HG03060 (cell line): ENCODE results near the gene SPIC.
"Not testable (repeated sequence)": the region's sequence is repeated elsewhere in the genome, so short reads cannot be mapped to it uniquely, and the experiment has no call there.

Experiments
- ATAC-seq: cut with Tn5 transposase; IDR thresholded peaks from one replicate; pipeline ENCODE4 v1.9.1; 2021; ENCODE audit warnings: low read depth, moderate number of reproducible peaks; ENCODE audit not compliant: unreplicated experiment

Gene SPIC

DNA sequence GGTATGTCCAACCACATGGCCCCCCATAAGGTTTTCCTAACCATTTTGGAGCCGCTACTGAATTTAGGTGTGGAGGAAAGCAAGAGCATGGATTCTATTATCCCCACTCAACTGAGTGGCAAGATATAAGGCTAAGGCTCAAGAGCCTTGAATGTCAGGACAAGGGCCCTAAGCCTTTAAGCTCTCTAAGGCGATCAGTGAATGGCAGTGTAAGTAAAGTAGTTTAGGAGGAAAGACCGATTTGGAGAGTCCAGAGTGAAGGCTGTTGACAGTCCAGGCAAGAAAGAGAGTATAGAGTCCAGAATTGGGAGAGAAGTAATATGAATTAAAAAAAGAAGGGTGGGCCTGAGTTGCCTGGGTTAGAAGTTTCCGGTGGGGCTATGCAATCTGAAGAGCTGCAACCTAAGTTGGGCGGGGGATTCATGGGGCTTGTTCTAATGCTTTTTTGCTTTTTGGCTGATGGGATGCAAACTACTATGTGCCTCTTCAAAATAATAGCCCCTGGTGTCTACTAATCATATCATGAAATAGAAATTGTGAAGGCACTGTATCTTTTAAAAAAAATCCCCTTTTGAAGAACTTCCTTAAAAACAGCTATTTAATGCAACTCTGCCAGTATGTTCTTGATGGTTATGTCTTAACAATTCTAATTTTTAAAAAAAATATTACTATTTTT, at the start of gene SPIC:
SPIC (plus strand) TSS at position 626 of the 676 bp plus-strand sequence. CDS start 1,569 bp downstream, outside the sequence.
- ATAC-seq: no peak

DNA sequence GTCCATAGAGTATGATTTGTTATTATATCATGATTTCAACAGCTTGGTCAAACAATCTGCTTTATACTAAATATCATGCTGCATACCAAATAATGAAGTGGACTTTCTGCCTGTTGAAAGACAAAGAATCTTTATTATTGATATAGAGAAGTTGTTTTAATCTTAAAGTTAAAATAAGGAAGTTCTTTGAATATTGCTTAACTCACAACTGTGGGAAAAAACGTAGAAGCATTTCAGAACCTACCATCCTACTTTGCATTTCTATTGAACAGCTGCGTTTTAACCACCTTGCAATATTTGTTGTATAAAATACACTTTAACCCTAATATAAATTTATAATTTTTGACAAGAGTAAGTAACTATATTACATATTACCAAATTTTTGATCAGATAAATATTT, 44.7 kb upstream of the SPIC start:
- ATAC-seq: no peak

DNA sequence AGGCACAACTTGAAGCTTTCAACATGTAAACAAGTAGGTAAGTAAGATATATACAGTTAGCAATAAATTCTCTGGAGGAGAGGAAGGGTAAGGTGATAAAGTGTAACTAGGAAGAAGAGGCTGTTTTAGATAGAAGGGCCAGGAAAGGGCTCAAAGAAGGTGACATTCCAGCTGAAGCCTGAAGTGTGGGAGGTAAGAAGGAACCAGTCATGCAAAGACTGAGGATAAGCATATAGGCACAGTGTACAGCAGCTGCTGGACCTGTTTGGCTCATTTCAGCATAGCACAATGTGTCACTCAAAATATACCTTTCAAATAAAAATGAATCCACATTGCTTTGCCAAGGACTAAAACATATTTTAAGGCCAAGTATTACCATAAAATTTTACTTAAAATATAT, 39.0 kb upstream of the SPIC start:
- ATAC-seq: no peak

DNA sequence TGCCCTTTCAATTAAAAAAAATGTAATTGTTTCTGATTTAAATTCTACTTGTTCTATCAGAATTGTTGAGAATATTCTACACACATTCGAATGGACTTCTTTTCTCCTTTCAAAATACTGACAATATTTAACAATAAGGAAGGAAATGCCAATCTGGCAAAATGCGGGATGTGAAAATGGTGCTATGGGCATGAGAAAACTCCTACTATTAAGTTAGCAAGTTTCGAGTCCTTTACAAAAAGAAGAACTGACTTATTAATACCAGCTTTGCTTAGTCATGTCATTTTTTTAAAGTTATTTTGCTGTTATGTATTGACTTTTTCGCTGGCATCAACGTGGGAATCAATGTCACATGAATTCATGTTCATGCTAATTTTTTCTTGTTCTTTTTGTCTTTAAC, 35.9 kb upstream of the SPIC start:
- ATAC-seq: no peak

DNA sequence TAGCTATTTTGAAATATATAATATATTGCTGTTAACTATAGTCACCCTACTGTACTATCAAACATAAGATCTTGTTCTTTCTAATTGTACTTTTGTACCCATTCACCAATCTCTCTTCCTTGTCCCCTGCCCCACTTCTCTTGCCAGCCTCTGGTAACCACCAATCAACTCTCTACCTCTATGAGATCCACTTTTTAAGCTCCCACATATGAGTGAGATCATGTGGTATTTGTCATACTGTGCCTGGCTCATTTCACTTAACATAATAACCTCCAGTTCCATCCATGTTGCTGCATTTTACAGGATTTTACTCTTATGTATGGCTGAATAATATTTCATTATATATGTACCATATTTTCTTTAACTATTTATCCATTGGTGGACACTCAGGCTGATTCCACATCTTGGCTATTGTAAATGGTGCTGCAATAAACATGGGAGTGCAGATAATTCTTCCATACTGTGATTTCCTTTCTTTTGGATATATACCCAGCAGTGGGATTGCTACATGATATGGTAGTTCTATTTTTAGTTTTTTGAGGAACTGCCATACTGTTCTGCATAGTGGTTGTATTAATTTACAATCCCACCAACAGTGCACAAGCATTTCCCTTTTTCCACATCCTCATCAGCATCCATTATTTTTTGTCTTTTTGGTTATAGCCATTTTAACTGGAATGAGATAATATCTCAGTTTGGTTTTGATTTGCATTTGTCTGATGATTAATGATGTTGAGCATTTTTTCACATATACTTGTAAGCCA, 33.5 kb upstream of the SPIC start:
- ATAC-seq: no peak

DNA sequence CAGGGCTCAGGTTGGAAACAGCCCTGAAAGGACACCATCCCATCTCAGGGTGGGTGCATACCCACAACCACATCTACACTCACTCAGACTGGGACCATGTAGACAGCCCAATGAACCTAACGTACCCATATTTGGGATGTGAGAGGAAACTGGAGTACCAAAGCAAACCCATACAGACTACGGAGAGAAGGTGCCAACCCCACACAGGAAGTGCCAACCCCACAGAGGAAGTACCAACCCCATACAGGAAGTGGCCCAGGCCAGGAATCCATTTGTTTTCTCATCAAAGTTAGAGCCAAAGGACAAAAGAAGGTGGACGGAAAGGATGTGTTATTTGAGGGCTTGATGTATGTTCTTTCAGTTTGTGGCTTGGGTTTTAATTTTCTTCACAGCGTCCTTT, 19.5 kb upstream of the SPIC start:
- ATAC-seq: no peak

DNA sequence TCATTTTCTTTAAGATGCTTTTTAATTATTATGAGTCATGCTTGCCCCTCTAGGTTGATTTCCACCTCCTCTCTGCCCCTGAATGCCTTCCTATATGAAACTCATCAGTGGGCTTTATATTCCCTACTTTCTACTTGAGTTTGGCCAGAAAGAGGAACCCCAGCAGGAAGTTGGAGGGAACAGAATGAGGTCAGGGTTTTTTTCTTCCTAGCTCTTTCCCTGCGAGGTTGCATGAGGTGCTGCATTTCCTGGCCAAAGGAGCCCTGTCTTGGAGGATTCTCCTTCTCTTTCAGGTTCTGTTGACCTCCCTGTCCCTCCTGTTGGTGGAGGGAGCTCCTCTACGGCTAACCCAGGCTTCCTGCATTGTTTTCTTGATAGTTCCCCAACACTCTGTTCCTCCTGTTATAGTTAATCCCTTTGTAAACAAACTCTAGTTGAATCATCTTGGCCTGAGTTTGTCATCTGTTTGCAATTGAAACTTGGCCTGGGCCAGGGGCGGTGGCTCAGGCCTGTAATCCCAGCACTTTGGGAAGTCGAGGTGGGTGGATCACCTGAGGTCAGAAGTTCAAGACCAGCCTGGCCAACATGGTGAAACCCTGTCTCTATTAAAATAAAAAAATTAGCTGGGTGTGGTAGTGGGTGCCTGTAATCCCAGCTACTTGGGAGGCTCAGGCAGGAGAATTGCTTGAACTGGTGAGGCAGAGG, 15.3 kb upstream of the SPIC start:
- no peak for ATAC-seq

DNA sequence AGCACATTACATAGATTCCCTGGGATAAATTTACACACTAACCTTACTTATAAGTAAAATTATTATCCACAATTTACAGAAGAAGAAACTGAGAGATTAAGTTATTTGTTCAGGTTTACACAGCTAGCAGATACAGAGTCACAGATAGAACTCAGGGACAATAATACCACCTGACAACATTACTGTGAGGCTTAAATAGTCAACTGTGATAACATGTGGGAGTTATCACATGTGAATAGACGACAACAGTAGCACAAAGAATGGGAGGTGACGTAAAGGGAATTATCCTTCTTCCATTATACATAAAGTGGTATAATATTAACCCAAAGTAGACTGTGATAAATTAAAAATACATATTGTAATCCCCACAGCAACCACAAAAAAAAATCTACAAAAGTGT, 6.2 kb upstream of the SPIC start:
- ATAC-seq: no peak

DNA sequence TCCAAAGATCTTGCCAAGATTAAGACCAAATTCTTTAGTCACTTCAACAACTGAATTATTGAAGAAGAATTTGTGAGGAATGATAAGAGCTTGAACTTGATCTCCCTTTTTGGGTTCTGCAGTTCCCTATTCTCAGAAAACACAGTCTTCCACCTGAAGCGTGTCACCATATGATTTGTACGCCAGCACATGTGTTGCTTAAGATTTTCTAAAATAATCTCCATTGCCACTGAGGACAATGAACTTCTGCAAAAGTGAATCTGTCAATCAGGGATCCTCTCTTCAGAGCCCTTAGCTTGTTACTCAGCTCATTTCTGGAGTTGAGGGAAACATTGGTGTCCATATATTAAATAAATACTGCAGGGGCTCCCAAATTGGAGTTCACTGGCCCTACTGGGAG, 4.2 kb upstream of the SPIC start:
- no peak for ATAC-seq

DNA sequence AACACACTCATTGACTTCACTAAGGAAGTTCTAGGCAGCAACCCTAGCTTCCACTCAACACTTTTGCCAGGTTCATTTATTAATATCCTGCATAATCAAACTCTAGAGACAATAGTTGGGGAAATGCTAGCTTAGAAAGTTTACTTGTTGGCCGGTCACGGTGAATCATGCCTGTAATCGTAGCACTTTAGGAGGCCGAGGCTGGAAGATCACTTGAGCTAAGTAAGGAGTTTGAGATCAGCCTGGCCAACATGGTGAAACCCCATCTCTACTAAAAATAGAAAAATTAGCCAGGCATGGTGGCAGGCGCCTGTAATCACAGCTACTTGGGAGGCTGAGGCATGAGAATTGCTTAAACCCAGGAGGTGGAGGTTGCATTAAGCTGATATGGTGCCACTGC, 3.3 kb upstream of the SPIC start:
- not testable (repeated sequence) for ATAC-seq

DNA sequence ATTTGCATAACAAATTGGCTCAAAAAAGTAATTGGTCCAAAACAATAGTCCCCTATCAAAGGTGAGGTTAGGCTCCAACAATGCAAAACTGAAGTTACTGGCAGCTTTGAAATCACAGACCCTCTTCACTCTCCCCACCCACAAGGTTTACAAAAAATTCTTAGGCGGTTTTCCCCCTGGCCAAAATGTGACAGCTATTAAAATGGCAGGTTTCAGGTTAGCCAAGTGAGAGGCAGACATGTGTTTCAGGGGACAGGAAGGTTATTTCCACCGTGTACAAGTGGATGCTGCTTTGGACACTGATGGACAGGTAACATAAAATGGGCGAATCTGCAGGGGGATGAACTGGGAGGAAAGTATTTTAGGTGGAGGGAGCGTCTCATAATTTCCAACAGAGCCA, 888 bp upstream of the SPIC start:
- no peak for ATAC-seq

DNA sequence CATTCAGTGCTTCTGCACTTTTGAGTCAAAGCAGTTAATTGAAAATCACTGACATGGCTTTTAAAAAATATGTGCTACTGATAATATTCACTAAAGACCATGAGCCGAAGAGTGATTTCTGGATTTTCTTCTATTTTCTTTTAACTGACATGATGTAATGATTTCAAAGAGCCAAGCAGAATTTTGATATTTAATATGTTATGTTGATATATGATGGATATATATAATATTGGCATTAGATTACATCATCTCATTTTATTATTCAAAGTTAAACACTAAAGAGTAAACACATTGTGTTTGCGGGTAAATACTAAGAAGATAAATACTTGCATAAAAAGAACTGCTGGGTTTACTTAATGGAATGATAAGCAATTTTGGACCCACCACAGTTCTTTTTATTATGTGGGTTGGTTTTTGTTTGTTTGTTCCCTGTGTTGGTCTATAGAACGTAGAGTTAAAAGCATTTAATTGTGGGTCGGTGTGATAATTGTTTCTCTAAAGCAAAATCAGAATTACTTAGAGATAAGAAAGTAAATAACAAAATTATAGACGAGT, 692 bp downstream of the SPIC start:
- no peak for ATAC-seq

DNA sequence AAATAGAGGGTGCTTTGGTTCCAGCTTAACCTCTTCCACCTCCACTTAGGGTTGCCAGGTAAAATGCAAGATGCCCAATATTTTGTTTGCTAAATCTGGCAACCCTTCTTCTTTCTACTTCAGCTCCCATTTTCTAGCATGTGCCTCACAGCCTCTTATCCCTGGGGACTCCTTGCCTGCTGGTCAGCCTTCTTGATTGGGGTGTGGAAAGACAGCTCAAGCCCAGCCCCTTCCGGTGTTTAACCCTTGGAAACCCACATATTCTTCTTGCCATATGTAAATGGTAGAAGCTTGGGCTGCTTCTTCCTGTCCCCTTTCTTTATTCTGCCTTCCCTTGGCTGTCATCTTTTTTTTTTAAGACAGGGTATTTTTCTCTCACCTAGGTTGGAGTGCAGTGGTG, 5.7 kb downstream of the SPIC start:
- ATAC-seq: no peak

DNA sequence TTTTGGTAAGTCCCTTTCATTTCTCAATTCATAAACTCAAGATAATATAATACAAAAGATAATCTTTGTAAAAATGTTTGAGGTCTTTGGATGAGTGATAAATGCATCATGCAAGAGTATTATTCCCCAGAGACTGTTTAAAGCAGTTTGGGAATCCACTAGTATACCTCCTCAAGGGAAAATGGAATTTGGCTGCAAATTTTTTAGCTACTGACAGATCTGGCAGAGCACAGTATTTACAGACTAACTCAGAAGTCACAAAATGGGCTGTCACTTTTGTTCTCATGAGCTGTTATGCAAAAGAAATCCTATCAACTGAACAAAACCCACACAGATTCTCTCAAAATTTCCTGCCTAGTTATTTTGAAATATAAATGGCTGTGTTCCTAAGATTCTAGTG, 9.9 kb downstream of the SPIC start:
- no peak for ATAC-seq

DNA sequence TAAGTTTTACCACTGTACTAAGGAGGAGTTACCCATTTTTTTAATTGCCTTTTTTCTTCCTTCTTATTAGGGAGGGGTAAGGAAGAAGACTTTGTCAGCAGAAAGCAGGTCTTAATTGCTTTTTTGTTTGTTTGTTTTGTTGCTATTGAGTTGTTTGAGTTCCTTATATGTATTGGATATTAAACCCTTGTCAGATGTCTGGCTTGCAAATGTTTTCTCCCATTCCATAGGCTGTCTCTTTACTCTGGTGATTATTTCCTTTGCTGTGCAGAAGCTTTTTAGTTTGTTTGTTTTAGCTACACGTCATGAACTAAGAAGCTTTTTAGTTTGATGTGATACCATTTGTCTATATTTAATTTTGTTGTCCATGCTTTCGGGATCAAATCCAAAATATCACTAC, 13.3 kb downstream of the SPIC start:
- no peak for ATAC-seq

DNA sequence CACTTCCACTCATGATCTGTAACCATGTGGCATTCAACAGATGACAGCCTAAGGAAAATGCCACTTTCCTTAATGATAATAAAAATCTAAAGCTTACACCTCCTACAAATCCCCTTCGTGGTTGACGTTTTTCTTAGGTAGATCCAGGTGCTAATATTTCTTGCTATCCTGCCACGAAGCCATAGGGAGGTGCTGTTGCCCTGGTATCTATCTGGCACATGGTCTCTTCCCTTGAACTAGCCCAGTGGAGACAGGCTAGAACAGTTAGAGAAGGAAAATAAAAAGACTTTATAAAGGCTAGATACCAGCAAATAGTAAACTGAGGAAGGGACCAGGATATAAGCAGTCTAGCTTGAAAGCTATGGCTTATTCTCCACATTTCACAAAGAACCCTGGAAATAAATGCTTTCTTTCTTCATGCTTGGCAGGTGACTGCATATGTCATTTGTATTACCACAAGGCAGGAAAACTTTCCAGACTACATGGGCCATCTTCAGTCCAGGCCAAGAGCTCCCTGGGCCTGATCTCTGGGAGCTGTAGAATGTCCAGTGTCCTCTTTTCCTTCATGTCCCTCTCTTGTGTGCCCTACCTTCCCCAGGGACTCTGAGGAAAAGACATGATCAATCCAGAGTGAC, 15.3 kb downstream of the SPIC start:
- ATAC-seq: no peak

DNA sequence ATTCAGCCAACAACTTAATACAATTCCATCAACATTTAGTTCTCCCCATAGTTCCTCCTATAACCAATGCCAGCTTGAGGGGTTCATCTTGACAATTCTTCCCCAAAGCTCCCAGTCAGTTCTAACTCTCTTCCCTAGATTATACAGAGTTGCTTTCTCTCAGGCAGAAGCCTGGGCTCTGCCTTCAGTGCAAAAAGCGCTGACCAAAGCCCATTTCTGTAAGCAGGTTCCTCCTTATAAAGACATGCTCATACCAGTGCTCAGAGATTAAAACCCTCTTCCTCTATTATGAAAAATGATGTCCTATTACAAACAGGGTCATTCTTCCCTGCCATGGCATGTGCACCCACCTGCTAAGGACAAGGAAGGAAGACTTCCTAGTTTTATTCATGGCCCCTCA, 16.2 kb downstream of the SPIC start:
- ATAC-seq: no peak

DNA sequence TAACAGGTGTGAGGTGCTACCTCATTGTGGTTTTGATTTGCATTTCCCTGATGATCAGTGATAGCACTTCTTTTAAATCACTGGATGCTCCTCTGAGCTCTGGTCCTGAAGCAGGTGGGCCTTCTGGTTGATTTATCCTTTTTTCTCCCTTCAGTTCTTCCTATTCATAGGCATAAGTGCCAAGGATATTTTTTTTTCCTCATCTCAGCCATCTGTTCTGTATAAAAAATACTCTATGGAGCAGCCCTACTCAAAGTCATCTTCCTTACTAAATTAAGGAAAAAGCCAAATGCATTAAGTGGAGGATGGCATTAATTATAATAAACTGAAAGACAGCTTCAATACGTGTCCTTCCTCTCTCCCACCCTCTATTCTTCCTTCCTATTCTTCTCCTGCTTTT, 18.4 kb downstream of the SPIC start:
- no peak for ATAC-seq

DNA sequence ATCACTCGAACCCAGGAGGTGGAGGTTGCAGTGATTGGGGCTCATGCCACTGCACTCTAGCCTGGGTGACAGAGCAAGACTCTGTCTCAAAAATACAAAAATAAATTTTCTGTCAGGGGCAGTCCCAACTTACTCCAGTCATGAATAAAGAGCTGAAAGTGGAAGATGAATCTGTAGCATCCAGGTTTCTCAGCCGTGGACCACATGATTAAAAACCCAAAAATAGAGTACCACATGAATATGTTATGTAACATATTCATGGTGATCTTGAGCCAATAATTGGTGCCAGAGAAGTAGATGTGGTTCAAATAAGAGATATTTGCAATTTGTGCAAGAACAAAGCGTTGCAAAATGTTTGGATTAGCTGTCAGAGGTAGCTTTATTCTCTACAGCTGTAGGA, 23.1 kb downstream of the SPIC start:
- ATAC-seq: no peak

DNA sequence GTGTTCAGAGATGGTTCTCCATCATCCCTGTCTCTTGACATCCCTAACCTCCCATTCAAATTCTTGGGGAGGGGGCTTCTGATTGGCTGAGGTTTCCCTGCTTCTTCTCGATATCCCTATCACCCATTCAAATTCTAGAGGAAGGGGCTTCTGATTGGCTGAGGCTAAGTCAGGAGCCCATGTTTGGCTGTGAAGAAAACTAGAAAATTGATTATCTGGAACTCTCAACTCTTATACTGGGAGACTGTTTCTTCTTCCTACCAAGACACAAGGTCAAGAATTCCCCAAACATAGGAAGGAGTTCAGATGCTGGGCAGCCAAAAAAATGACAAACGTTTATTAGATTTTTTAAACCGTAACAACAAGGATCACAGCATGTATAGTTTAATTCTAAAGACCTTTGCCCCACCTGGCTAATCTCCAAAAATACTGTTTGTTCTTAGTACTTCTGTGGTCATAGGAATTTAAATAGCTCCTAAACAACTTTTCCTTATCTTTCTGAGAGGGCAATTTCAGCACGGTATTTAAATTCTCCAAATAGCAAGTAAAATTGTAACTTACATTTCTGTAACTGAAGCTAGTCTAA, 26.4 kb downstream of the SPIC start:
- no peak for ATAC-seq

DNA sequence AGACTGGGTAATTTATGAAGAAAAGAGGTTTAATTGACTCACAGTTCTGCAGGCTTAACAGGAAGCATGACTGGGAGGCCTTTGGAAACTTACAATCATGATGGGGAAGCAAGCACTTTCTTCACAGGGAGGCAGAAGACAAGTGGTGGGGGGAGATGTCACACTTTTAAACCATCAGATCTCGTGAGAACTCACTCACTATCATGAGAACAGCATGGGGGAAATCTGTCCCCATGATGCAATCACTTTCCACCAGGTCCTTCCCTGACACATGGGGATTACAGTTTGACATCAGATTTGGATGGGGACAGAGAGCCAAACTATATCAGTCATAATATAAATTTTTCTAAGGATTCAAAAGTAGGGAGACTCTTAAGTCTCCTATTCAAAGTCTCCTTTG, 46.0 kb downstream of the SPIC start:
- ATAC-seq: no peak
